GM21381 (cell line): ENCODE results near the gene CDK9.

Experiments
- ATAC-seq: cut with Tn5 transposase; IDR thresholded peaks from one replicate; pipeline ENCODE4 v1.9.1; 2021; ENCODE audit warnings: mild to moderate bottlenecking, moderate library complexity; ENCODE audit not compliant: unreplicated experiment

Gene CDK9

GRCh38 chr9:127801955-127802575 lies 16.2 kb downstream of the CDK9 start:
- ATAC-seq, result no peak

GRCh38 chr9:127802576-127803443 lies 17.0 kb downstream of the CDK9 start, which contains the start of gene FPGS:
TSS of gene FPGS (plus strand) at chr9:127802882. CDS start at chr9:127802925, 43 bp downstream.
- ATAC-seq, result peak; percentile 69

GRCh38 chr9:127803507-127804352 lies 17.9 kb downstream of the CDK9 start:
- ATAC-seq, result no peak

GRCh38 chr9:127805620-127806019 lies 19.8 kb downstream of the CDK9 start:
- no peak for ATAC-seq

GRCh38 chr9:127806871-127807270 lies 21.0 kb downstream of the CDK9 start:
- no peak for ATAC-seq

- ATAC-seq, result no peak
These were observed 22.6 kb downstream of the CDK9 start for GRCh38 chr9:127808347-127809001.

GRCh38 chr9:127809002-127809539 lies 23.2 kb downstream of the CDK9 start:
- no peak for ATAC-seq

- ATAC-seq, result no peak
These were observed 23.9 kb downstream of the CDK9 start for GRCh38 chr9:127809540-127810377.

GRCh38 chr9:127810378-127811187 lies 24.7 kb downstream of the CDK9 start:
- no peak for ATAC-seq

- no peak for ATAC-seq
These were observed 26.2 kb downstream of the CDK9 start for GRCh38 chr9:127812011-127812410.

- ATAC-seq, result no peak
These were observed 27.3 kb downstream of the CDK9 start for GRCh38 chr9:127812936-127813675.

GRCh38 chr9:127813686-127814226 lies 27.9 kb downstream of the CDK9 start:
- ATAC-seq, result no peak

GRCh38 chr9:127814619-127815511 lies 29.0 kb downstream of the CDK9 start:
- ATAC-seq, result no peak

GRCh38 chr9:127815512-127816361 lies 29.9 kb downstream of the CDK9 start:
- ATAC-seq, result no peak

GRCh38 chr9:127816362-127816725 lies 30.5 kb downstream of the CDK9 start:
- no peak for ATAC-seq

GRCh38 chr9:127816728-127817127 lies 30.9 kb downstream of the CDK9 start:
- no peak for ATAC-seq
